Retina (tissue), 1 donor: Measurements from ENCODE around the gene RANGRF.

ENCODE experiments used
- DNase-seq: peaks from one replicate; pipeline ENCODE4 v3.0.0-alpha.2; 2016

Gene RANGRF

GRCh38 chr17:8275421-8276290 is 12.8 kb upstream of the RANGRF start:
- no peak for DNase-seq

GRCh38 chr17:8277317-8277716 is 11.2 kb upstream of the RANGRF start:
- no peak for DNase-seq

GRCh38 chr17:8282345-8282744 is 6.1 kb upstream of the RANGRF start:
- no peak for DNase-seq

GRCh38 chr17:8283356-8283755 is 5.1 kb upstream of the RANGRF start:
- no peak for DNase-seq

GRCh38 chr17:8284126-8284525 is 4.3 kb upstream of the RANGRF start:
- no peak for DNase-seq

GRCh38 chr17:8285270-8286181 is 2.9 kb upstream of the RANGRF start:
- no peak for DNase-seq

GRCh38 chr17:8287651-8288335 is 677 bp upstream of the RANGRF start:
- no peak for DNase-seq

- DNase-seq, result no peak
Measured at GRCh38 chr17:8289103-8289397, 580 bp downstream of the RANGRF start.

- DNase-seq, result no peak
Measured at GRCh38 chr17:8290043-8290442, 1.6 kb downstream of the RANGRF start.

GRCh38 chr17:8292639-8293395 is 4.3 kb downstream of the RANGRF start:
- no peak for DNase-seq

- no peak for DNase-seq
Measured at GRCh38 chr17:8294361-8294760, 5.9 kb downstream of the RANGRF start.

GRCh38 chr17:8294814-8295316 is 6.4 kb downstream of the RANGRF start:
- DNase-seq, result no peak

GRCh38 chr17:8300226-8300625 is 11.8 kb downstream of the RANGRF start:
- no peak for DNase-seq

- DNase-seq, result peak; percentile 75
Measured at GRCh38 chr17:8300627-8301242, 12.3 kb downstream of the RANGRF start.

GRCh38 chr17:8310601-8311123 is 22.2 kb downstream of the RANGRF start:
- no peak for DNase-seq

GRCh38 chr17:8311131-8311790 is 22.8 kb downstream of the RANGRF start:
- no peak for DNase-seq

GRCh38 chr17:8312251-8312650 is 23.8 kb downstream of the RANGRF start:
- DNase-seq, result no peak

- no peak for DNase-seq
Measured at GRCh38 chr17:8312726-8313600, 24.5 kb downstream of the RANGRF start.

- peak; percentile 38 for DNase-seq
Measured at GRCh38 chr17:8314797-8315763, 26.6 kb downstream of the RANGRF start.
